A549 treated with GW870086 at 1 μM for 4 hours (cell line): ENCODE data around the gene TNK1. TPM values are rescaled to one million over a fixed set of nuclear protein-coding genes. Genes with fewer than 3 reads are reported as not detected.

ENCODE experiments used
- total RNA-seq: library from RNA; stranded (reverse); fragments of 200-300 nt; extraction: Qiagen RNA extraction; gene quantifications from 5 replicates; pipeline ENCODE4 v1.2.3, GENCODE V29; 2022; ENCODE audit warnings: low read depth

The TNK1 gene
- total RNA-seq: 1.4 to 2.0 TPM (median 1.5 TPM) in 5 replicates

DNA sequence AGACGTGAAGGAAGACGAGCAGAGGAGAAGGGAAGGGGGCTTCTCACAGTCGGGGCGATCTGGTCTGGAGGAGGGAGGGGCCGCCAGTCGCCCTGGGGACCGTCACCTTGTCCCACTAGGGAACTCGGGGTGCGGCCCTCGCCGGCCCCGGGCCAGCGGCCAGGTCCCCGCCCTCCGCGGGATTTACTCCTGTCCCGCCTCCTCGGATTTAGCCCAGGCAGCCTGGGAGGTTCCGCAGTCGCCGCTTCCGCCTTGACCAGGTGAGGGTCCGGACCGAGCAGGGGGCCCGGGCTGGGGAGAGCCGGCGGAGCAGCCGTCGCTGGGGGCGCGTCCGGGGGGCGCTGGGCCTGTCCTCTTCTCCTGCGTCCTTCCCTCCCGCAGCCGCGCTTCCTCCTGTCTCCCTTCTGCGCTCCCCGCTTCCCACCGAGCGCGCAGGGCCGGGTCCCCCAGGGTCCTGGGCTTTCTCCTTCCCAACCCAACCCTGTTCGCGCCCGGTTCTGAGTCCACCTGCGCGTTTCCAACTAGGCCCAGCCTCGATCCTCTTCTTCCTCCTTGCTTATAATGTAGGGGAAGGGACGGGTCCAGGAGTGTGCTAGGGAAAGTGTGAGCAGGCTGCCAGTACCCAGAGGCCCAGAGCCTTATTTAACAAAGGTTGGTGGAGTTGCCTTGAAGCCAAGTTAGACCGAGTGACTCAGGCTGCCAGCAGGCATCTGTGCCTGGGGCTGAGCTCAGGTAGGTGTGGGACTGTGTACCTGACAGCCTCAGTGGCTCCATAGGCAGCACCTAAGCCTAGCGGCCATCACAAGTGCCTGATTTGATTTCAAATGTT, at the start of gene TNK1:
TSS of gene TNK1 (plus strand) at position 235 of the 829 bp plus-strand sequence. CDS start 1,838 bp downstream, outside the sequence.

DNA sequence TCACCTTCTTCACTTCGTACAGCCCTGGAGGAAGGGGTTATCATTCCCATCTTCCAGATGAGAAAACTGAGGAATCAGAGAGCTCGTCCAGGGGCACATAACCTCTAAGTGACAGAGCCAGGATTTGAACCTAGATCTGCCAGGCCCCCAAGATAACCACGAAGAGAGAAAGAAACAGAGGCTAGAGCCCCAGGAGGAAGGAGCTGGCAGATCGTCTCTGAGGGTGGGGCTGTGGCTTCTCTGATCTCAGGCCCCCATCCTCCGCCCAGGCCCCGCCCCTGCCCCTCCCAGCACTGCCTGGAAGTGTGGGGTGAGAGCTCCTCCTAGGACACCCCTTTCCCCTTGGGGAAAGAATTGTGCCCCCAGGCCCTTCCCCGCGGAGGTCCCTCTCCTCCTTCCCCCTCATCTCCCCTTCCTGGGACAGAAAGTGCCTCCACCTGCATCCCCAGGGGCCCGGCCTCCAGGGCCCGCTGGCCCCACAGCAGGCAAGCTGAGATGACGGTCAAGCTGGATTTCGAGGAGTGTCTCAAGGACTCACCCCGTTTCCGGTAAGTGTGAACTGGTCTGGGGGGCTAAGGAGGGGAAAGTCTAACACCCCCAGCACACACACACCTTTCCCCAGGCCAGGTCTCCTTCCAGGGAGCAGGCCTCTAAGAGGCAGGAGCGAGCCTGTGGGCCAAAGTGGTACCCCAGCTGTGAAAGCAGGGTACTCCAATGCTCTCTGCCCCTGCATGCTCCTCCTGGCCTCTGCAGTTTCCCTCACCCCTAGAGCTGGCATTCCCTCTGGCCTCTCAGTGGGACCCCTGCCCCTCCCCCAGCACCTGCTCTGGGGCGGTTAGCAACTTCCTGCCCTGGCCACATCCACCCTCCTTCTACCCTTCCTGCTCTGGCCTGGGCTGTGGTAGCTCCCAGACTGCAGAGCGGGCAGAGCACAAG, 44.4 kb upstream of the TNK1 start, which contains the start of gene ACAP1:
TSS of gene ACAP1 (plus strand) at position 290 of the 936 bp plus-strand sequence. CDS start at position 496, 206 bp downstream.

DNA sequence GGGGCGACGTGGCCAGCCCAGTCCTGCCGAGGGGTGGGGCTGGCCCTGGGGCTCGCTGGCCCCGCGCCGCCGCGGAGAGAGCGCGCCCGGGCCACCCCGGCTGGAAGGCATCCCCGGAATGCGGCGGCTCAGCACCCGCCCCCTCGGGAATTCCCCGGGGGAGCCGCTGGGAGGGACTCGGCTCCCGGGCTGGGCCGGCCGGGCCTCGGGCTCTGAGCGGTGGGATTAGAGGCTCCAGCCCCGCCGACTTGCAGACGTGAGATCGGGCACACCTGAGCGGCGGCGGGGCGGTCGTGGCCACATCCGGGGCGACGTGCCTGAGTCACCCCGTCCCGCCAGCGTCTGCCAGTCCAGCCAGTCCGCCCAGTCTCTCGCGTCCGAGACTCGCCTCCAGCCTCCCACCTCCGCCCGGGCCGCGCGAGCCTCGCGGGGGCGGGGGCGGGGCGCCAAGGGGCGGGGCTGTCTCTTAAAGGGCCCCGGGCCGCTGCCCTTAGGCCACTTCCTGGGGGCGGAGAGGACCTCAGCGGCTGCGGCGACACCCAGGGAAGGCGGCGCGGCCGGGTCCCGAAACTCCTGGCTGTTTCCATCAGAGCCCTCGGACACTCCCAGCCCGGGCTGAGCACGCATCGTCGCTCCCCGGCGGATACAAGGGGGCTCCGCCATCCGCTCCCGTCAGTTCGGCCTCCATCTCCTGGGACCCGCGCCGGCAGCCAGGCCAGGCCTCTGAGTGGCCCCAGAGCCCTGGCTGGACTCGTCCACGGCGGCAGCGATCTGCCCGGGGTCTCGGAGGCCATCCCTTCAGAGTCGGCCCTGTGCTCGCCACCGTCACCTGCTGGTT, 29.0 kb upstream of the TNK1 start, which contains the start of gene KCTD11:
TSS of gene KCTD11 (plus strand) at position 498 of the 838 bp plus-strand sequence.

GRCh38 chr17:7355053-7355452, 25.8 kb upstream of the TNK1 start, which contains the start of gene TMEM95:
Gene TMEM95, plus strand, starts transcription at chr17:7355156. Its CDS starts 49 bp downstream, at chr17:7355205.

GRCh38 chr17:7394452-7395191, 13.7 kb downstream of the TNK1 start, which contains the start of gene PLSCR3:
Gene PLSCR3, minus strand, starts transcription at chr17:7394525. Its CDS starts 415 bp downstream, at chr17:7394110.

GRCh38 chr17:7403977-7404736, 23.3 kb downstream of the TNK1 start, which contains the start of gene TMEM256:
Gene TMEM256, minus strand, starts transcription at chr17:7404097. Its CDS starts 13 bp downstream, at chr17:7404084.

GRCh38 chr17:7407485-7408251, 26.8 kb downstream of the TNK1 start, which contains the start of gene NLGN2:
Gene NLGN2, plus strand, starts transcription at chr17:7407845. Its CDS starts 411 bp downstream, at chr17:7408256.

DNA sequence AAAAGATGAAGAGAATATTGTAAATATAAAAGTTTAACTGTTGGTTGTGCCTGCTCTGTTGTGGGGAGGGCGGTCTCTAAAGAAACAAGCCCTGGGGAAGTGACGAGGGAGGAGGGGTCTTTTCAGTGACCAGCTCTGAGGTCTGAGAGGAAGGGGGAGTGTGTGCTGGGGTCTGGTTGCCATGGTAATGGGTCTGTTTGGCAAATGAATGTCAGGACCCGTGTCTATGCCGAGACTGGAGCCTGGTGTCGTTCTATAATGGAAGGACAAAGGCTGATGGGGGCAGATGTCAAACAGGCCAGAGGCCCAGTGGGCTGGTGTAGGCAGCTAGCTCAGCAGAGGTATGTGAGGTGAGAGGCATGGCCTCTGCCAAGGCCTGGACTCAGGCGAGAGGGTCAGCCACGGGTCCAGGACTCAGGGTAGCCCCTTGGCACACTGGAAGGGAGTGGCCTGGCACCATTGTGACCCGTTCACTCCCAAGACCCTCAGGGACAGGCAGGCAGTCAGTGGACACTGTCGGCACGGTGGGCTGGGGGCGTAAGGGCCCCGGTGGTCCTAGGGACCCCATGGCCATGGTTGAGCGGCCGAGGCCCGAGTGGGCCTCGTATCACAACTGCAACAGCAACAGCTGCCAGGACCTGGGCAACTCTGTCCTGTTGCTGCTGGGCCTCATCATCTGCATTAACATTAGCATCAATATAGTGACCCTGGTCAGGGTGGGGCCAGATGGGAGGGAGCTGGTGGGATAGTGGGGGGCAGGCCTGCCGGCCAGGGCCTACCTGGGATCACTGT, 39.1 kb downstream of the TNK1 start, which contains the start of gene SPEM1:
TSS of gene SPEM1 (plus strand) at position 506 of the 792 bp plus-strand sequence. CDS start at position 567, 61 bp downstream.

GRCh38 chr17:7425316-7425715, 44.4 kb downstream of the TNK1 start, which contains the start of gene SPEM2:
Gene SPEM2, plus strand, starts transcription at chr17:7425616. Its CDS starts 73 bp downstream, at chr17:7425689.

GRCh38 chr17:7428557-7428956, 47.7 kb downstream of the TNK1 start, which contains the start of gene SPEM3:
Gene SPEM3, plus strand, starts transcription at chr17:7428857. Its CDS starts 46 bp downstream, at chr17:7428903.

Other genes with a start within 250 kb of the TNK1 start
- gene ASGR1, start 201.7 kb upstream of the TNK1 start, total RNA-seq: 0.78 to 1.4 TPM (median 0.87 TPM) in 5 replicates
- 4.8 to 8.2 TPM (median 6.7 TPM) in 5 replicates for gene DLG4, start 161.3 kb upstream of the TNK1 start, total RNA-seq
- gene ACADVL, start 161.2 kb upstream of the TNK1 start, total RNA-seq: 328 to 426 TPM (median 419 TPM) in 5 replicates
- gene DVL2, start 146.6 kb upstream of the TNK1 start, total RNA-seq: 31.8 to 38.4 TPM (median 37.3 TPM) in 5 replicates
- 80.8 to 113 TPM (median 94.7 TPM) in 5 replicates for gene PHF23, start 141.6 kb upstream of the TNK1 start, total RNA-seq
- gene GABARAP, start 138.6 kb upstream of the TNK1 start, total RNA-seq: 629 to 795 TPM (median 688 TPM) in 5 replicates
- 209 to 247 TPM (median 236 TPM) in 5 replicates for gene CTDNEP1, start 129.4 kb upstream of the TNK1 start, total RNA-seq
- gene ELP5, start 128.9 kb upstream of the TNK1 start, total RNA-seq: 124 to 134 TPM (median 126 TPM) in 5 replicates
- 1.7 to 2.5 TPM (median 2.1 TPM) in 5 replicates for gene CLDN7, start 118.6 kb upstream of the TNK1 start, total RNA-seq
- 0.17 to 0.64 TPM (median 0.45 TPM) in 5 replicates for gene SLC2A4, start 99.4 kb upstream of the TNK1 start, total RNA-seq
- 0.22 to 0.91 TPM (median 0.52 TPM) in 5 replicates for gene YBX2, start 86.5 kb upstream of the TNK1 start, total RNA-seq
- 1,622 to 1,789 TPM (median 1,677 TPM) in 5 replicates for gene EIF5A, start 73.5 kb upstream of the TNK1 start, total RNA-seq
- 84.7 to 101 TPM (median 95.3 TPM) in 5 replicates for gene GPS2, start 65.7 kb upstream of the TNK1 start, total RNA-seq
- gene NEURL4, start 51.8 kb upstream of the TNK1 start, total RNA-seq: 25.3 to 31.6 TPM (median 30.1 TPM) in 5 replicates
- gene ACAP1, start 44.6 kb upstream of the TNK1 start, total RNA-seq: 1.7 to 5.4 TPM (median 3.1 TPM) in 5 replicates
- gene KCTD11, start 28.9 kb upstream of the TNK1 start, total RNA-seq: 9.4 to 13.4 TPM (median 10.7 TPM) in 5 replicates
- gene TMEM95, start 25.9 kb upstream of the TNK1 start, total RNA-seq: not detected in 5 replicates
- 38.1 to 44.3 TPM (median 41.3 TPM) in 5 replicates for gene PLSCR3, start 13.4 kb downstream of the TNK1 start, total RNA-seq
- gene TMEM256, start 23.0 kb downstream of the TNK1 start, total RNA-seq: 202 to 227 TPM (median 216 TPM) in 5 replicates
- gene NLGN2, start 26.8 kb downstream of the TNK1 start, total RNA-seq: 13.2 to 18.5 TPM (median 17.1 TPM) in 5 replicates
- 0.14 TPM in 1 of 5 replicates, not detected in the others for gene SPEM1, start 39.2 kb downstream of the TNK1 start, total RNA-seq
- 0.14 TPM in 1 of 5 replicates, not detected in the others for gene SPEM2, start 44.5 kb downstream of the TNK1 start, total RNA-seq
- not detected in 5 replicates for gene SPEM3, start 47.8 kb downstream of the TNK1 start, total RNA-seq
- 10.2 to 13.7 TPM (median 12.1 TPM) in 5 replicates for gene TMEM102, start 54.3 kb downstream of the TNK1 start, total RNA-seq
- gene FGF11, start 58.4 kb downstream of the TNK1 start, total RNA-seq: 0.43 to 1.3 TPM (median 1.1 TPM) in 5 replicates
- gene CHRNB1, start 64.0 kb downstream of the TNK1 start, total RNA-seq: 7.3 to 11.0 TPM (median 9.1 TPM) in 5 replicates
- gene ZBTB4, start 98.5 kb downstream of the TNK1 start, total RNA-seq: 18.5 to 23.4 TPM (median 22.7 TPM) in 5 replicates
- not detected in 5 replicates for gene SLC35G6, start 100.4 kb downstream of the TNK1 start, total RNA-seq
- gene POLR2A, start 103.3 kb downstream of the TNK1 start, total RNA-seq: 63.4 to 76.8 TPM (median 71.8 TPM) in 5 replicates
- 9.1 to 12.2 TPM (median 10.8 TPM) in 5 replicates for gene TNFSF12, start 168.0 kb downstream of the TNK1 start, total RNA-seq
- gene TNFSF13, start 177.7 kb downstream of the TNK1 start, total RNA-seq: 0.37 to 1.1 TPM (median 0.87 TPM) in 5 replicates
- gene SENP3, start 180.8 kb downstream of the TNK1 start, total RNA-seq: 85.2 to 101 TPM (median 93.8 TPM) in 5 replicates
- 25.6 to 35.0 TPM (median 28.2 TPM) in 5 replicates for gene CD68, start 198.5 kb downstream of the TNK1 start, total RNA-seq
- 112 to 145 TPM (median 126 TPM) in 5 replicates for gene MPDU1, start 202.8 kb downstream of the TNK1 start, total RNA-seq
- 0.13 to 0.30 TPM (median 0.14 TPM) in 5 replicates for gene SOX15, start 209.0 kb downstream of the TNK1 start, total RNA-seq
- gene FXR2, start 233.8 kb downstream of the TNK1 start, total RNA-seq: 44.0 to 59.8 TPM (median 56.2 TPM) in 5 replicates
- 65.1 to 91.4 TPM (median 81.4 TPM) in 5 replicates for gene SAT2, start 246.7 kb downstream of the TNK1 start, total RNA-seq
- 0.29 to 1.1 TPM (median 0.42 TPM) in 5 replicates for gene SHBG, start 249.0 kb downstream of the TNK1 start, total RNA-seq